CD4-positive, alpha-beta T cell (primary cell): Measurements from ENCODE around the gene PHF21B. TPM values are rescaled to one million over a fixed set of nuclear protein-coding genes. Genes with fewer than 3 reads are reported as not detected.

Experiments used
- ATAC-seq: fragments of 200-7000 bp; cut with Tn5 transposase; one replicate; pipeline ENCODE4 v1.10.0; 2022; ENCODE audit warnings: mild to moderate bottlenecking; ENCODE audit not compliant: poor library complexity
- CTCF ChIA-PET: fragments of 350-600 bp; sonication (Branson Sonifier 250); formaldehyde crosslinking; loops from one replicate; lab custom pipeline; 2021; ENCODE audit warnings: antibody characterized with exemption, inconsistent platforms; lab: Charles Lee
- POLR2A ChIA-PET: fragments of 350-600 bp; sonication (Branson Sonifier 250); formaldehyde crosslinking; loops from one replicate; lab custom pipeline; 2021; ENCODE audit warnings: antibody characterized with exemption, inconsistent platforms; lab: Charles Lee
- DNase-seq, 14 experiments: peaks; one replicate each; pipeline ENCODE4 v3.0.0-alpha.2; 2013 to 2020; ENCODE audit warnings: mixed read lengths in 2 of 14
- H3K27ac ChIP-seq, 2 donors: one replicate each; pipeline versions ENCODE4 v1.5.1 to v1.7.0; 2013; ENCODE audit warnings: low read length in 2 of 2, low read depth in 1 of 2, mild to moderate bottlenecking in 1 of 2
- H3K27me3 ChIP-seq, 2 experiments: 1 replicate in 1 of 2; 2 replicates in 1 of 2; pipeline versions ENCODE4 v1.6.1 to v1.7.0; 2013; ENCODE audit warnings: low read length in 2 of 2, control low read depth in 1 of 2, mild to moderate bottlenecking in 1 of 2, moderate library complexity in 1 of 2; ENCODE audit not compliant: insufficient read depth in 2 of 2, control insufficient read depth in 1 of 2
- H3K36me3 ChIP-seq: one replicate; pipeline ENCODE4 v1.6.1; 2013; ENCODE audit warnings: low read length, control low read depth; ENCODE audit not compliant: insufficient read depth
- H3K4me1 ChIP-seq: one replicate; pipeline ENCODE4 v1.6.1; 2013; ENCODE audit warnings: low read length, control low read depth; ENCODE audit not compliant: insufficient read depth
- H3K4me3 ChIP-seq: one replicate; pipeline ENCODE4 v1.5.1; 2013; ENCODE audit warnings: mild to moderate bottlenecking, low read length, moderate library complexity
- H3K9me3 ChIP-seq, 2 experiments: 1 replicate in 1 of 2; 2 replicates in 1 of 2; pipeline versions ENCODE4 v1.6.1 to v1.7.0; 2013; ENCODE audit warnings: low read length in 2 of 2, mild to moderate bottlenecking in 2 of 2, control low read depth in 1 of 2, moderate library complexity in 1 of 2; ENCODE audit not compliant: control insufficient read depth in 1 of 2, insufficient read depth in 1 of 2
- H3K27ac Mint-ChIP-seq: one replicate; pipeline ENCODE4 v1.8.0; 2020; ENCODE audit warnings: mixed read lengths
- H3K27me3 Mint-ChIP-seq: one replicate; pipeline ENCODE4 v1.8.0; 2021; ENCODE audit warnings: mixed read lengths
- H3K36me3 Mint-ChIP-seq: one replicate; pipeline ENCODE4 v1.8.0; 2021; ENCODE audit warnings: low read depth, mixed read lengths
- H3K4me1 Mint-ChIP-seq: one replicate; pipeline ENCODE4 v1.8.0; 2021; ENCODE audit warnings: low read depth, mixed read lengths
- H3K4me3 Mint-ChIP-seq: one replicate; pipeline ENCODE4 v1.8.0; 2020; ENCODE audit warnings: mild to moderate bottlenecking, mixed read lengths
- H3K9me3 Mint-ChIP-seq: one replicate; pipeline ENCODE4 v1.8.0; 2020; ENCODE audit warnings: mixed read lengths
- CTCF ChIP-seq: fragments of 200-600 bp; IDR thresholded peaks from one replicate; pipeline ENCODE4 v1.8.0; 2022; ENCODE audit warnings: antibody characterized with exemption, mild to moderate bottlenecking
- intact Hi-C, 2 experiments: fragments of 100-400 bp; cut with DNase I in 1 of 2; cut with micrococcal nuclease in 1 of 2; formaldehyde crosslinking; loops; one replicate each; pipeline versions ENCODE4 v1.15.1 to v1.9.0; 2023 to 2025; cut with DNase I, micrococcal nuclease
- total RNA-seq, 174 experiments: library from RNA in 2 of 174; stranded (reverse) in 2 of 174; gene quantifications; one replicate each; pipeline ENCODE4 v1.2.3 and lab custom pipeline; 2021 to 2026

PHF21B gene
- total RNA-seq, 2 experiments from 2014 or later, result not detected

- H3K4me1 Mint-ChIP-seq, result no peaks in the 10 kb centered on the region
- H3K9me3 ChIP-seq, result peaks cover 0 to 10% of the 10 kb centered on the region in 2 experiments
- H3K36me3 ChIP-seq, result no peaks in the 10 kb centered on the region
- ChIA-PET CTCF (no interaction called here), POLR2A (no interaction called here)
- H3K27ac ChIP-seq, result no peak overlapping the region
- H3K4me3 ChIP-seq, result no peak overlapping the region
- no peak for TF ChIP-seq CTCF
- H3K27me3 ChIP-seq, result peaks cover 0 to 2% of the 10 kb centered on the region in 2 experiments
- H3K4me3 Mint-ChIP-seq, result no peak overlapping the region
- DNase-seq (no peak), ATAC-seq (no peak)
- H3K4me1 ChIP-seq, result no peaks in the 10 kb centered on the region
- intact Hi-C loops, result no loop called here
- H3K27ac Mint-ChIP-seq, result no peak overlapping the region
- no peaks in the 10 kb centered on the region for H3K36me3 Mint-ChIP-seq
- peaks cover 27% of the 10 kb centered on the region for H3K27me3 Mint-ChIP-seq
- no peaks in the 10 kb centered on the region for H3K9me3 Mint-ChIP-seq
Measured at GRCh38 chr22:45033136-45033535, 23.3 kb upstream of the PHF21B start.

GRCh38 chr22:45031629-45032403 lies 22.0 kb upstream of the PHF21B start:
- H3K4me1 Mint-ChIP-seq, result no peaks in the 10 kb centered on the region
- no peaks in the 10 kb centered on the region for H3K4me1 ChIP-seq
- ChIA-PET CTCF (no interaction called here), POLR2A (no interaction called here)
- H3K36me3 Mint-ChIP-seq, result no peaks in the 10 kb centered on the region
- ATAC-seq (no peak), DNase-seq (no peak)
- H3K9me3 ChIP-seq, result peaks cover 0 to 10% of the 10 kb centered on the region in 2 experiments
- H3K9me3 Mint-ChIP-seq, result no peaks in the 10 kb centered on the region
- peaks cover 0 to 2% of the 10 kb centered on the region in 2 experiments for H3K27me3 ChIP-seq
- no peak overlapping the region for H3K4me3 Mint-ChIP-seq
- intact Hi-C loops, result no loop called here
- H3K4me3 ChIP-seq, result no peak overlapping the region
- H3K27ac ChIP-seq, result no peak overlapping the region
- H3K36me3 ChIP-seq, result no peaks in the 10 kb centered on the region
- H3K27me3 Mint-ChIP-seq, result peaks cover 17% of the 10 kb centered on the region
- TF ChIP-seq CTCF, result no peak
- no peak overlapping the region for H3K27ac Mint-ChIP-seq

- Histone ChIP-seq H3K27ac (no peak overlapping the region), H3K4me1 (no peaks in the 10 kb centered on the region), H3K4me3 (no peak overlapping the region), H3K9me3 (no peaks in the 10 kb centered on the region), H3K27me3 (no peaks in the 10 kb centered on the region), H3K36me3 (no peaks in the 10 kb centered on the region)
- DNase-seq (no peak), ATAC-seq (no peak)
- no peak overlapping the region for H3K27ac Mint-ChIP-seq
- no peak overlapping the region for H3K4me3 Mint-ChIP-seq
- CTCF ChIA-PET, result no interaction called here
- peaks cover 17% of the 10 kb centered on the region for H3K27me3 Mint-ChIP-seq
- POLR2A ChIA-PET, result no interaction called here
- no peaks in the 10 kb centered on the region for H3K36me3 Mint-ChIP-seq
- intact Hi-C loops, result no loop called here
- TF ChIP-seq CTCF, result no peak
- H3K9me3 Mint-ChIP-seq, result no peaks in the 10 kb centered on the region
- no peaks in the 10 kb centered on the region for H3K4me1 Mint-ChIP-seq
Measured at GRCh38 chr22:45029501-45029900, 19.7 kb upstream of the PHF21B start.
